Neural crest cell (in vitro differentiated cells): ENCODE data around the gene CTIF. TPM values are rescaled to one million over a fixed set of nuclear protein-coding genes. Genes with fewer than 3 reads are reported as not detected.
A peak's percentile ranks its signal among the peaks of the same experiment; 100 is the strongest.

Source experiments
- DNase-seq: peaks from one replicate; pipeline ENCODE4 v3.0.0; 2021; ENCODE audit warnings: low read depth, mixed read lengths, low spot score
- H3K27ac Mint-ChIP-seq: one replicate; pipeline ENCODE4 v1.8.0; 2021; ENCODE audit warnings: mild to moderate bottlenecking, mixed read lengths; ENCODE audit not compliant: unreplicated experiment
- H3K27me3 Mint-ChIP-seq: 2 replicates; pipeline ENCODE4 v1.8.0; 2021; ENCODE audit warnings: low read depth, mild to moderate bottlenecking, mixed read lengths
- H3K36me3 Mint-ChIP-seq: 2 replicates; pipeline ENCODE4 v1.8.0; 2021; ENCODE audit warnings: low read depth, mild to moderate bottlenecking, mixed read lengths
- H3K4me1 Mint-ChIP-seq: 2 replicates; pipeline ENCODE4 v1.8.0; 2021; ENCODE audit warnings: mixed read lengths
- H3K4me3 Mint-ChIP-seq: one replicate; pipeline ENCODE4 v1.8.0; 2021; ENCODE audit warnings: mild to moderate bottlenecking, mixed read lengths
- H3K9me3 Mint-ChIP-seq: 2 replicates; pipeline ENCODE4 v1.8.0; 2021; ENCODE audit warnings: mixed read lengths
- total RNA-seq: library from RNA; stranded (reverse); gene quantifications from 2 replicates; pipeline ENCODE4 v1.2.1, GENCODE V29; 2021
- TF ChIP-seq, protein P1 (sequence below): fragments of 200-600 bp; sonication (generic); conservative IDR thresholded peaks from 2 replicates; pipeline ENCODE4 v1.5.0; 2021; ENCODE audit warnings: antibody characterized with exemption, mild to moderate bottlenecking

The CTIF gene
- total RNA-seq, 1 donor from 2014 or later: 52.6 TPM

DNA sequence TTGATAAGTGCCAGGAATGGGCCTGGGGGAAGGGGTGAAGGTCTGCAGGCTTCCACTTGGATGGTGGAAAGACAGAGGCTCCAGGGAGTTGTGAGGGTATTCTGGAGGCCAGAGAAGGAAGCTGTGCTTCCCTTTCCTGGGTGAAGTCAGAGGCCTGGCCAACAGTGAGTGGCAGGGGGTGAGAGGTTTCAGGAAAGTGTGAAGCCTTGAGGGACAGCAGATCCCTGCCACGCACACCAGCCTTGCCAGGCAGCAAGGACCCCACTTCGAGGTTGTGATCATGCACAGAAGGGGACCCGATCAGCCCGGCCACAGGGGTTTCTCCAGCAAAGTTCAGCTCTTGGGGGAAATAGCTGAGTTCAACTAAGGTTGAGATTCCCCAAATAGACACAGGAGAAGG, 345.5 kb downstream of the CTIF start:
- no peaks in the 10 kb centered on the region for H3K36me3 Mint-ChIP-seq
- peak overlapping the region; percentile 53 for H3K27ac Mint-ChIP-seq
- no peaks in the 10 kb centered on the region for H3K9me3 Mint-ChIP-seq
- H3K4me3 Mint-ChIP-seq: no peak overlapping the region
- no peaks in the 10 kb centered on the region for H3K27me3 Mint-ChIP-seq
- peaks cover 15% of the 10 kb centered on the region for H3K4me1 Mint-ChIP-seq
- TF ChIP-seq, protein P1, sequence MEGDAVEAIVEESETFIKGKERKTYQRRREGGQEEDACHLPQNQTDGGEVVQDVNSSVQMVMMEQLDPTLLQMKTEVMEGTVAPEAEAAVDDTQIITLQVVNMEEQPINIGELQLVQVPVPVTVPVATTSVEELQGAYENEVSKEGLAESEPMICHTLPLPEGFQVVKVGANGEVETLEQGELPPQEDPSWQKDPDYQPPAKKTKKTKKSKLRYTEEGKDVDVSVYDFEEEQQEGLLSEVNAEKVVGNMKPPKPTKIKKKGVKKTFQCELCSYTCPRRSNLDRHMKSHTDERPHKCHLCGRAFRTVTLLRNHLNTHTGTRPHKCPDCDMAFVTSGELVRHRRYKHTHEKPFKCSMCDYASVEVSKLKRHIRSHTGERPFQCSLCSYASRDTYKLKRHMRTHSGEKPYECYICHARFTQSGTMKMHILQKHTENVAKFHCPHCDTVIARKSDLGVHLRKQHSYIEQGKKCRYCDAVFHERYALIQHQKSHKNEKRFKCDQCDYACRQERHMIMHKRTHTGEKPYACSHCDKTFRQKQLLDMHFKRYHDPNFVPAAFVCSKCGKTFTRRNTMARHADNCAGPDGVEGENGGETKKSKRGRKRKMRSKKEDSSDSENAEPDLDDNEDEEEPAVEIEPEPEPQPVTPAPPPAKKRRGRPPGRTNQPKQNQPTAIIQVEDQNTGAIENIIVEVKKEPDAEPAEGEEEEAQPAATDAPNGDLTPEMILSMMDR: no peak
- DNase-seq: no peak

DNA sequence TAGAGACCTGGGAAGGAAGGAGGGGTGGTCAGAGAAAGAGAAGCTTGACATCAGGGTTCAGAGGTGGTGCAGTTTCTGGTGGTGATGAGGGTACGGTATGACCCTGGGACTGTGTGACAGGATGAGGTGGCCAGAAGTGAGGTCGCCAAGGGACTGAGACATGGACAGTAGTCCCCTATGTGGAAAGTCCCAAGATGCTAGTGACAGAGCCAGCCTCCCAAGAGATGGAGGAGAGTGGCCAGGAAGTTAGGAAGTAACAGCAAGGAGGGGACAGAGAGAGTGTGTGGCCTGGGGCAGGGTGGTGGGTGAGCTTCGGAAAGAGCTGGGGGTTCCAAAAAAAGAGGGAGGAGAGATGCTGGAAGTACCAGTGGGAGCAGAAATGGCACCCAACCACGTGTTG, 345.9 kb downstream of the CTIF start:
- Mint-ChIP-seq H3K27ac (peak overlapping the region; percentile 53), H3K4me1 (peaks cover 18% of the 10 kb centered on the region), H3K9me3 (no peaks in the 10 kb centered on the region), H3K4me3 (no peak overlapping the region), H3K36me3 (no peaks in the 10 kb centered on the region), H3K27me3 (no peaks in the 10 kb centered on the region)
- TF ChIP-seq, protein P1: no peak
- DNase-seq: no peak

DNA sequence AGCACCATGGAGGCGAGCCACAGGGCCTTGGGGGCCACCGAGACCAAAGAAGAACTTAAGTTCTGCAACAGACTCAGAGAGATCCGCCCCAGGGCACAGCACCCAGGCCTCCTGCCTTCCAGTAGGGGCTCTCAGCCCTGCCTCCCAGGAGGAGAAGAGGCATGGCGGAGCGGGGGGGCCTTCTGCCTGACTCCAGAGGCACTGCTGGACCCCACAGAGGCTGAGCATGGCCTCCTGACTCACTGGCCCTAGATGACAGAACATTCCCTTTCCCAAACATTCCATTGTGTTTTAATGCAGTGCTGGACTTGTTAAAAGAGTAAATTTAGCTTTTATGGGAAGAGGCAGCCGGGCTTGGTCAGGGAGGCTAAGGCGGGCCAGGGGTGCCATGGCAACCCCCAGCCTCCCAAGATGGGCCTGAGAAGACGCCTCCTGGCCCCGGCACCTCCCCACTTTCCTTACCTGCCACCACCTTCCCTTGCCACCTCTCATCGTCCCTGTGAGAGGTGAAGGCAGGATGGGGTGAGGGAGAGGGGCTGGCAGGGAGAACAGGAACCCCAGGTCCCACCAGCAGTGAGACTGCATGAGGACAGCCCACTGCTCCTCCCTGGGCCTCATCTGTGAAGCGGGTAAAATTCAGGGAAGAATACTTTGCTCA, 346.6 kb downstream of the CTIF start:
- H3K27me3 Mint-ChIP-seq: no peaks in the 10 kb centered on the region
- H3K36me3 Mint-ChIP-seq: no peaks in the 10 kb centered on the region
- H3K4me3 Mint-ChIP-seq: no peak overlapping the region
- H3K27ac Mint-ChIP-seq: peak overlapping the region; percentile 27
- TF ChIP-seq, protein P1: no peak
- DNase-seq: no peak
- H3K9me3 Mint-ChIP-seq: no peaks in the 10 kb centered on the region
- H3K4me1 Mint-ChIP-seq: peaks cover 23% of the 10 kb centered on the region

DNA sequence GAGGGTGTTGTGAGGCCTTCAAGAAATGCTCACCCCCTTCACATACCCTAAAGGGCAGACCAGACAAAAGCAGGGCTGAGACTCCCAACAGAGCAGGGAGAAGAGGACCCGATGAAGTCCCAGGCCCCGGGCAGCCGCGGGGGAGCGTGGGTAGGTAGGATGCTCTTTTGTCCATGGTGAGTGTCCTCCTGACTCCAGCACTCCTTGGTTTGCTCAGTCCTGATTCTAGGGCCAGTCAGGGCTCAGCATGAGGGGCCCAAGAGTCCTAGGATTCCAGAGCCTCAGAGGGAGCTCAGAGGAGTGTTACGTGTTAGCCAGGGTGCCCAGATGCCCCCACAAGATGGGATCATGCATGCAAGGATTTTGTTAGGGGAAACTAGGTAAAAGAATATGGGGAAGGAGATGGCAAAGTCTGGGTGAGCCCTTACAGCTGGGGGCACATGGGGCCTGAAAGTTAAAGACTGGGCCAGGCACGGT, 347.1 kb downstream of the CTIF start:
- H3K27ac Mint-ChIP-seq: no peak overlapping the region
- peaks cover 27% of the 10 kb centered on the region for H3K4me1 Mint-ChIP-seq
- H3K36me3 Mint-ChIP-seq: no peaks in the 10 kb centered on the region
- DNase-seq: no peak
- H3K9me3 Mint-ChIP-seq: no peaks in the 10 kb centered on the region
- no peaks in the 10 kb centered on the region for H3K27me3 Mint-ChIP-seq
- TF ChIP-seq, protein P1: no peak
- H3K4me3 Mint-ChIP-seq: no peak overlapping the region

DNA sequence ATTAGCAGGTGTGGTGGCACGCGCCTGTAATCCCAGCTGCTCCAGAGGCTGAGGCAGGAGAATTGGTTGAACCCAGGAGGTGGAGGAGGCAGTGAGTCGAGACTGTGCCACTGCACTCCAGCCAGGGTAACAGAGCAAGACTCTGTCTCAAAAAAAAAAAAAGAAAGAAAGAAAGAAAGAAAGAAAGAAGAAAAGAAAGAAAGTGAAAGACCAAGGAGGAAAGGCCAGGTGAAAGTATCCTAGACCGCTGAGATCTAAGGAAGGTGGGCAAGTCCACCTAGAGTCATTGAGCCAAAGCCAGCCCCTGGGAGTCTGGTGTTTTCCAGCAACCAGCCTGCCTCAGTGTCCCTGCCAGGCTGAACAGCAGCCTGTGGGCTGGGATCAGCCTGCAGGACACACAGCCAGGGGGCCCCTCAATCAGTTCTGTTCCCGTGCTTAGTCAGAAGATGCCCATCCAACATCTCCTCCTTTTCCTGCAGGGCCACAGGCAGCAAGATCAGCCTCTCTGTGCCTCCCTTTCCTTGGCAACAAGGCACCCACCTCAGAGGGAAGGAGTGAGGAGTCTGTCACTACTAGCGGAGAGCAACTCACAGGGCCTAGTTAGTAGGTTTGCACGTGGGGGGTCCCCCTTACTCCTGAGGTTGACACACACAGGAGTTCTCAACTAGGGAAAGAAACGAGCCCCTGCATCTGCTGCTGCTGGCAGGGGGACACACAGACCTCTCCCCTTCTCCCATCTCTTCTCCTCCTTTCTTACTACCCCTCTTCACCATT, 347.9 kb downstream of the CTIF start:
- TF ChIP-seq, protein P1: no peak
- Mint-ChIP-seq H3K27ac (peak overlapping the region; percentile 64), H3K4me1 (peaks cover 27% of the 10 kb centered on the region), H3K9me3 (no peaks in the 10 kb centered on the region), H3K4me3 (no peak overlapping the region), H3K27me3 (no peaks in the 10 kb centered on the region), H3K36me3 (no peaks in the 10 kb centered on the region)
- DNase-seq: no peak
